Esophagus muscularis mucosa (tissue), 4 donors: ENCODE results near the gene TEAD1. TPM values are rescaled to one million over a fixed set of nuclear protein-coding genes. Genes with fewer than 3 reads are reported as not detected.

Source experiments
- DNase-seq: peaks from one replicate; pipeline ENCODE4 v3.0.0-alpha.2; 2017; ENCODE audit errors: extremely low spot score
- H3K27ac ChIP-seq, 4 donors: fragments of 200-600 bp; sonication (generic); replicated peaks in 1 of 4; 1 replicate in 3 of 4; 2 replicates in 1 of 4; pipeline ENCODE4 v1.5.1; 2016 to 2019; ENCODE audit warnings: mild to moderate bottlenecking in 1 of 4
- H3K27me3 ChIP-seq, 4 donors: fragments of 200-600 bp; sonication (generic); one replicate each; pipeline versions ENCODE4 v1.5.1 to v1.6.0; 2016 to 2019
- H3K36me3 ChIP-seq, 4 donors: fragments of 200-600 bp; sonication (generic); one replicate each; pipeline ENCODE4 v1.5.1; 2016 to 2019
- H3K4me1 ChIP-seq, 4 donors: fragments of 200-600 bp; sonication (generic); one replicate each; pipeline ENCODE4 v1.5.1; 2016 to 2019
- H3K4me3 ChIP-seq, 4 donors: fragments of 200-600 bp; sonication (generic); 1 replicate in 2 of 4; 2 replicates in 2 of 4; pipeline ENCODE4 v1.5.1; 2016 to 2019; ENCODE audit warnings: mild to moderate bottlenecking in 4 of 4, moderate library complexity in 1 of 4
- H3K9me3 ChIP-seq, 4 donors: fragments of 200-600 bp; sonication (generic); 1 replicate in 3 of 4; 2 replicates in 1 of 4; pipeline ENCODE4 v1.5.1; 2016 to 2019
- CTCF ChIP-seq, 3 experiments: fragments of 200-600 bp in 2 of 3; fragments of 450-650 bp in 1 of 3; sonication (generic) in 2 of 3; IDR thresholded peaks; one replicate each; pipeline ENCODE4 v1.5.1; 2017 to 2019; ENCODE audit warnings: antibody characterized with exemption in 3 of 3, mild to moderate bottlenecking in 2 of 3, moderate library complexity in 1 of 3
- EP300 ChIP-seq: sonication (generic); formaldehyde crosslinking; IDR thresholded peaks from one replicate; pipeline ENCODE4 v1.6.1; 2017; ENCODE audit warnings: antibody characterized with exemption
- POLR2A ChIP-seq: fragments of 450-650 bp; IDR thresholded peaks from one replicate; pipeline ENCODE4 v1.6.1; 2017; ENCODE audit warnings: antibody characterized with exemption, moderate library complexity, mild to moderate bottlenecking, low read depth
- POLR2AphosphoS5 ChIP-seq, 2 donors: sonication (generic); formaldehyde crosslinking; IDR thresholded peaks; one replicate each; pipeline ENCODE4 v1.6.1; 2017; ENCODE audit warnings: antibody characterized with exemption in 2 of 2
- WGBS: methylation state at CpG from one replicate; pipeline ENCODE4 v1.1.5; 2018; 5-methylcytosine and 5-hydroxymethylcytosine counted together
- intact Hi-C: fragments of 100-400 bp; cut with DNase I; formaldehyde crosslinking; loops from one replicate; pipeline ENCODE4 v1.15.1; 2023
- total RNA-seq, 4 donors: library from RNA; depleted of rRNA; stranded (reverse); fragments of >200 nt; gene quantifications; one replicate each; pipeline versions ENCODE4 v1.1.0 to v1.2.1, GENCODE V29; 2016

TEAD1 gene
- total RNA-seq, 4 donors from 2014 or later = 147 to 307 (median 232) TPM

- Histone ChIP-seq H3K27ac (peak overlapping the region; percentile 98 to 100 (median 99)), H3K9me3 (no peaks in the 10 kb centered on the region), H3K4me1 (peaks cover 26 to 51% (median 41%) of the 10 kb centered on the region in 4 donors), H3K4me3 (peak overlapping the region; percentile 87 to 92 (median 90)), H3K36me3 (no peaks in the 10 kb centered on the region), H3K27me3 (no peaks in the 10 kb centered on the region)
- 2% methylated on average over 13 of the region's 46 CpGs for WGBS
- DNase-seq = no peak
- intact Hi-C loops = loop anchor here (5.0 to 10.0 kb wide), 4 partner anchors 120 to 340 kb away; partner anchors contain the start of gene PARVA
- no peak for TF ChIP-seq POLR2A
- TF ChIP-seq POLR2AphosphoS5 (IDR thresholded peaks at IDR 0.05) = no peak
- no peak for TF ChIP-seq EP300
- no peak for TF ChIP-seq CTCF (IDR thresholded peaks at IDR 0.05)
These were observed 332 bp downstream of the TEAD1 start for GRCh38 chr11:12674571-12674935.

- intact Hi-C loops = loop anchor here (5.0 to 10.0 kb wide), 4 partner anchors 120 to 340 kb away; partner anchors contain the start of gene PARVA
- DNase-seq = no peak
- H3K4me1 ChIP-seq = peaks cover 29 to 56% (median 45%) of the 10 kb centered on the region in 4 donors
- H3K4me3 ChIP-seq = peak overlapping the region; percentile 87 to 92 (median 90)
- TF ChIP-seq POLR2AphosphoS5 (IDR thresholded peaks at IDR 0.05) = peak; percentile 13 to 43
- TF ChIP-seq POLR2A = no peak
- TF ChIP-seq EP300 = no peak
- H3K36me3 ChIP-seq = no peaks in the 10 kb centered on the region
- H3K27me3 ChIP-seq = no peaks in the 10 kb centered on the region
- peak overlapping the region; percentile 98 to 100 (median 99) for H3K27ac ChIP-seq
- 4% methylated on average over 6 of the region's 81 CpGs for WGBS
- H3K9me3 ChIP-seq = no peaks in the 10 kb centered on the region
These were observed 895 bp downstream of the TEAD1 start for GRCh38 chr11:12674936-12675696.

GRCh38 chr11:12675951-12676711 is 1.9 kb downstream of the TEAD1 start:
- Histone ChIP-seq H3K4me3 (peak overlapping the region; percentile 87 to 92 (median 90)), H3K9me3 (no peaks in the 10 kb centered on the region), H3K4me1 (peaks cover 37 to 67% (median 54%) of the 10 kb centered on the region in 4 donors), H3K27me3 (no peaks in the 10 kb centered on the region), H3K27ac (peak overlapping the region; percentile 98 to 100 (median 99)), H3K36me3 (no peaks in the 10 kb centered on the region)
- no peak for TF ChIP-seq EP300
- no peak for TF ChIP-seq CTCF (IDR thresholded peaks at IDR 0.05)
- TF ChIP-seq POLR2AphosphoS5 (IDR thresholded peaks at IDR 0.05) = peak in 1 of 2 donors; percentile 4
- intact Hi-C loops = loop anchor here (2.0 to 10.0 kb wide), 4 partner anchors 121 to 341 kb away; no protein-coding TSS in a partner anchor
- WGBS = 6% methylated on average over 11 of the region's 11 CpGs
- no peak for DNase-seq

- Histone ChIP-seq H3K4me3 (peak overlapping the region; percentile 87 to 92 (median 90)), H3K27ac (peak overlapping the region; percentile 98 to 100 (median 99)), H3K9me3 (no peaks in the 10 kb centered on the region), H3K36me3 (no peaks in the 10 kb centered on the region), H3K27me3 (no peaks in the 10 kb centered on the region), H3K4me1 (peaks cover 43 to 71% (median 62%) of the 10 kb centered on the region in 4 donors)
- no peak for DNase-seq
- WGBS = 35% methylated on average over 3 of the region's 3 CpGs
- TF ChIP-seq EP300 (no peak), POLR2AphosphoS5 (IDR thresholded peaks at IDR 0.05) (peak in 1 of 2 donors; percentile 30)
- intact Hi-C loops = loop anchor here (2.0 to 10.0 kb wide), 4 partner anchors 122 to 342 kb away; no protein-coding TSS in a partner anchor
These were observed 2.9 kb downstream of the TEAD1 start for GRCh38 chr11:12677131-12677530.

GRCh38 chr11:12678092-12678491 is 3.9 kb downstream of the TEAD1 start:
- Histone ChIP-seq H3K27me3 (no peaks in the 10 kb centered on the region), H3K9me3 (no peaks in the 10 kb centered on the region), H3K4me1 (peaks cover 50 to 78% (median 69%) of the 10 kb centered on the region in 4 donors), H3K27ac (peak overlapping the region in 2 of 4 donors; percentile 98 to 99), H3K36me3 (no peaks in the 10 kb centered on the region), H3K4me3 (no peak overlapping the region)
- intact Hi-C loops = loop anchor here (10.0 kb wide), 3 partner anchors 123 to 343 kb away; no protein-coding TSS in a partner anchor
- 70% methylated on average over 3 of the region's 3 CpGs for WGBS
- TF ChIP-seq POLR2A (no peak), POLR2AphosphoS5 (IDR thresholded peaks at IDR 0.05) (no peak), CTCF (IDR thresholded peaks at IDR 0.05) (no peak), EP300 (no peak)
- DNase-seq = no peak
